ENCODE data around the gene SPATA33.

DNA sequence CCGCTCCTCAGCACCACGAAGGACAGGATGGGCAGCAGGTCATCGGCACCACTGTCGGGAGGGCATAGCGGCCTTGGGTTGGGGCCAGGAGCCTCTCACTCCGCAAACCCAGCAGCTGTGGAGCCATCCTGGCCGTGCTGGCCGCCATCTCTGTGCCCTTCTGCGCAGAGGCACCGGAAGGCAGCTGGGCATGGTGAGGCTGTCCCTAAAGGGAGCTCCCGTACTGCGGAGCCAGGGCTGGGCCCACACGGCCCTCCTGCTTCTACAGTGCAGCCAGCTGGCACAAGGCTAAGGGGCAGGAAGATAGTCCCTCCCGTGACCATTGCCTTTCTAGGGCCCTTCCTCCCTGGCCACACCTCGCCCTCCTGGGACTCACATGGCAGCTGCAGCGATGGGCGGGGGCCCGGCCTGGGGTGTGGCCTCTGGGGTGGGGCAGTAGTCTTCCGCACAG is 50.9 kb downstream of the SPATA33 start:
- TF ChIP-seq POLR2A (IDR thresholded peaks at IDR 0.05; ENCODE audit: low read length) (no peak), GATA1 (IDR thresholded peaks at IDR 0.05; ENCODE audit: low read depth, low read length) (no peak)
